ENCODE data around the gene MYH13. TPM values are rescaled to one million over a fixed set of nuclear protein-coding genes. Genes with fewer than 3 reads are reported as not detected.

Gene MYH13
- total RNA-seq, 6 experiments from 2014 or later: not detected

GRCh38 chr17:10262451-10262850, 110.4 kb downstream of the MYH13 start:
- Mint-ChIP-seq H3K4me1 (ENCODE audit: low read depth) (peaks cover 24% of the 10 kb centered on the region; the same call in 1 of the 2 replicates), H3K36me3 (ENCODE audit: low read depth) (peaks cover 4% of the 10 kb centered on the region), H3K27ac (no peak overlapping the region), H3K9me3 (peaks cover 7% of the 10 kb centered on the region), H3K27me3 (ENCODE audit: insufficient read depth) (no peaks in the 10 kb centered on the region; the same call in 1 of the 2 replicates), H3K4me3 (no peak overlapping the region)
- no peak for DNase-seq
- TF ChIP-seq CTCF (IDR thresholded peaks at IDR 0.05): no peak

GRCh38 chr17:10261098-10261497, 111.7 kb downstream of the MYH13 start:
- no peaks in the 10 kb centered on the region; the same call in 1 of the 2 replicates for H3K9me3 Mint-ChIP-seq
- no peak for TF ChIP-seq CTCF (IDR thresholded peaks at IDR 0.05)
- peaks cover 4% of the 10 kb centered on the region; the same call in 1 of the 2 replicates for H3K27me3 Mint-ChIP-seq (ENCODE audit: insufficient read depth)
- H3K36me3 Mint-ChIP-seq (ENCODE audit: low read depth): no peaks in the 10 kb centered on the region
- H3K4me3 Mint-ChIP-seq: no peak overlapping the region
- H3K4me1 Mint-ChIP-seq (ENCODE audit: low read depth): peaks cover 16% of the 10 kb centered on the region; the same call in 1 of the 2 replicates
- no peak for DNase-seq
- H3K27ac Mint-ChIP-seq: no peak overlapping the region

GRCh38 chr17:10251212-10251948, 121.4 kb downstream of the MYH13 start:
- no peak for DNase-seq
- Mint-ChIP-seq H3K36me3 (ENCODE audit: low read depth) (0 out of 2 replicates have a peak, but pooled peaks cover 9% of the 10 kb centered on the region), H3K9me3 (no peaks in the 10 kb centered on the region; the same call in 1 of the 2 replicates), H3K4me1 (ENCODE audit: low read depth) (no peaks in the 10 kb centered on the region; the same call in 1 of the 2 replicates), H3K27me3 (ENCODE audit: insufficient read depth) (peaks cover 5% of the 10 kb centered on the region; the same call in 1 of the 2 replicates), H3K27ac (no peak overlapping the region), H3K4me3 (no peak overlapping the region)
- no peak for TF ChIP-seq CTCF (IDR thresholded peaks at IDR 0.05)

Other genes starting within 250 kb of the MYH13 start
- gene GAS7, start 174.4 kb downstream of the MYH13 start, total RNA-seq (2021; fragmentation: NEBNext Ultra II Directional; extraction: Animal tissue kit (Norgen Biotek cat#: 25700)): 1 to 10 TPM; 1.4 to 7.4 (median 3.1) TPM
- gene MYH8, start 48.9 kb upstream of the MYH13 start, total RNA-seq (2021; fragmentation: NEBNext Ultra II Directional; extraction: Animal tissue kit (Norgen Biotek cat#: 25700)): not detected
- not detected for gene MYH4, start 96.6 kb upstream of the MYH13 start, total RNA-seq (2021; fragmentation: NEBNext Ultra II Directional; extraction: Animal tissue kit (Norgen Biotek cat#: 25700))
- not detected for gene MYH1, start 145.5 kb upstream of the MYH13 start, total RNA-seq (2021; fragmentation: NEBNext Ultra II Directional; extraction: Animal tissue kit (Norgen Biotek cat#: 25700))
- gene MYH2, start 176.7 kb upstream of the MYH13 start, total RNA-seq (2021; fragmentation: NEBNext Ultra II Directional; extraction: Animal tissue kit (Norgen Biotek cat#: 25700)): under 1 TPM in 1 of 6 experiments, not detected in 5; 0.14 TPM